Aorta (tissue), 5 donors: ENCODE results near the gene ANGPTL3. TPM values are rescaled to one million over a fixed set of nuclear protein-coding genes. Genes with fewer than 3 reads are reported as not detected.
"Not testable (repeated sequence)": the region's sequence is repeated elsewhere in the genome, so short reads cannot be mapped to it uniquely, and the experiment has no call there.

Source experiments
- ATAC-seq: fragments of 200-7000 bp; cut with Tn5 transposase; one replicate; pipeline ENCODE4 v1.9.1; 2022; ENCODE audit warnings: moderate library complexity; ENCODE audit not compliant: low FRiP score
- DNase-seq, 2 donors: peaks; one replicate each; pipeline ENCODE4 v3.0.0-alpha.2; 2020
- H3K27ac ChIP-seq, 2 donors: one replicate each; pipeline ENCODE4 v1.5.1; 2013; ENCODE audit warnings: low read length in 2 of 2, mild to moderate bottlenecking in 2 of 2, moderate library complexity in 2 of 2, control low read depth in 1 of 2, inconsistent platforms in 1 of 2, low read depth in 1 of 2
- H3K27me3 ChIP-seq, 2 donors: one replicate each; pipeline ENCODE4 v1.6.1; 2013; ENCODE audit warnings: control low read depth in 1 of 2, low read length in 1 of 2, mild to moderate bottlenecking in 1 of 2, moderate library complexity in 1 of 2; ENCODE audit not compliant: insufficient read depth in 2 of 2, control insufficient read depth in 1 of 2
- H3K36me3 ChIP-seq, 2 donors: one replicate each; pipeline ENCODE4 v1.6.1; 2013; ENCODE audit warnings: control low read depth in 1 of 2, low read length in 1 of 2, mild to moderate bottlenecking in 1 of 2; ENCODE audit not compliant: insufficient read depth in 2 of 2, control insufficient read depth in 1 of 2
- H3K4me1 ChIP-seq, 2 donors: one replicate each; pipeline ENCODE4 v1.6.1; 2013; ENCODE audit warnings: low read length in 2 of 2, control low read depth in 1 of 2, mild to moderate bottlenecking in 1 of 2, moderate library complexity in 1 of 2; ENCODE audit not compliant: insufficient read depth in 2 of 2, control insufficient read depth in 1 of 2
- H3K4me3 ChIP-seq, 2 donors: one replicate each; pipeline ENCODE4 v1.5.1; 2013; ENCODE audit warnings: low read length in 2 of 2, control low read depth in 1 of 2, mild to moderate bottlenecking in 1 of 2
- H3K9me3 ChIP-seq: one replicate; pipeline ENCODE4 v1.6.1; 2013; ENCODE audit warnings: mild to moderate bottlenecking, low read length; ENCODE audit not compliant: control insufficient read depth
- WGBS, 2 donors: extraction: QIAGEN DNeasy Blood & Tissue Kit; methylation state at CpG; one replicate each; pipeline ENCODE4 v1.1.7; 2013; 5-methylcytosine and 5-hydroxymethylcytosine counted together
- intact Hi-C, 2 donors: fragments of 100-400 bp; cut with DNase I; formaldehyde crosslinking; loops; one replicate each; pipeline versions ENCODE4 v1.14.2 to v1.15.0; 2022
- long read RNA-seq, 2 donors: library from polyadenylated mRNA; unstranded; transcript quantifications; one replicate each; pipeline ENCODE4 v2.0.0, GENCODE V29; 2020 to 2021
- polyA plus RNA-seq, 2 donors: library from polyadenylated mRNA; stranded (reverse); fragments of 200-250 nt; gene quantifications; one replicate each; pipeline ENCODE4 v1.2.3, GENCODE V29; 2013
- total RNA-seq, 2 donors: library from RNA; stranded (reverse); fragmentation: NEBNext Ultra II Directional; extraction: Animal tissue kit (Norgen Biotek cat#: 25700); gene quantifications; one replicate each; pipeline ENCODE4 v1.2.1, GENCODE V29; 2021
- donor health status: healthy with polysubstance abuse.
- donor health status: Bipolar disorder and iron deficiency.
- donor health status: DM: no; HTN: no; CAD: no.
- donor health status: DM: no; HTN: no; CAD: no.
- donor health status: DM: yes; HTN: yes; CAD: no.

Gene ANGPTL3
- total RNA-seq: not detected
- polyA plus RNA-seq: under 1 TPM in 1 of 2 donors, not detected in 1; 0.13 TPM
- long read RNA-seq, donor 1: 0 reads
- long read RNA-seq, donor 2: 0 reads

- no peaks in the 10 kb centered on the region for H3K27me3 ChIP-seq
- H3K4me3 ChIP-seq: no peak within 1 kb of the TSS
- no peaks in the 10 kb centered on the region for H3K4me1 ChIP-seq
- H3K27ac ChIP-seq: no peak within 1 kb of the TSS
- 63 to 68% methylated on average over 3 of the region's 3 CpGs for WGBS, 2 donors
- no peak for ATAC-seq
- no peak for DNase-seq
- no peaks in the 10 kb centered on the region for H3K36me3 ChIP-seq
- intact Hi-C loops: no loop called here
- H3K9me3 ChIP-seq: no peaks in the 10 kb centered on the region
Measured at GRCh38 chr1:62597281-62597680, at the start of gene ANGPTL3. Gene ANGPTL3, plus strand, starts transcription at chr1:62597520. Its CDS starts 47 bp downstream, at chr1:62597567.

GRCh38 chr1:62561306-62561705, 36.0 kb upstream of the ANGPTL3 start:
- no peak overlapping the region for H3K4me3 ChIP-seq
- H3K36me3 ChIP-seq: peaks cover 1 to 2% of the 10 kb centered on the region in 2 donors
- no peak overlapping the region for H3K27ac ChIP-seq
- ATAC-seq: no peak
- intact Hi-C loops: no loop called here
- no peaks in the 10 kb centered on the region for H3K27me3 ChIP-seq
- H3K9me3 ChIP-seq: no peaks in the 10 kb centered on the region
- DNase-seq: no peak
- peaks cover 0 to 7% of the 10 kb centered on the region in 2 donors for H3K4me1 ChIP-seq
- 97 to 98% methylated on average over 2 of the region's 2 CpGs for WGBS, 2 donors

GRCh38 chr1:62567182-62567581, 30.1 kb upstream of the ANGPTL3 start:
- DNase-seq, H3K36me3 ChIP-seq, ATAC-seq, H3K27ac ChIP-seq, H3K9me3 ChIP-seq, H3K27me3 ChIP-seq, intact Hi-C loops, H3K4me1 ChIP-seq, H3K4me3 ChIP-seq: not testable (repeated sequence)
- WGBS, 2 donors: 100% methylated on average over 1 of the region's 1 CpG

GRCh38 chr1:62567926-62568325, 29.4 kb upstream of the ANGPTL3 start:
- H3K4me1 ChIP-seq, H3K27me3 ChIP-seq, ATAC-seq, H3K36me3 ChIP-seq, DNase-seq, H3K4me3 ChIP-seq, H3K27ac ChIP-seq, H3K9me3 ChIP-seq, intact Hi-C loops: not testable (repeated sequence)
- WGBS, 2 donors: 93% methylated on average over 1 of the region's 1 CpG

GRCh38 chr1:62571517-62571916, 25.8 kb upstream of the ANGPTL3 start:
- H3K27ac ChIP-seq, H3K4me1 ChIP-seq, intact Hi-C loops, H3K4me3 ChIP-seq, H3K27me3 ChIP-seq, ATAC-seq, H3K36me3 ChIP-seq, DNase-seq, H3K9me3 ChIP-seq: not testable (repeated sequence)
- WGBS, 2 donors: 96% methylated on average over 4 of the region's 4 CpGs

GRCh38 chr1:62572476-62572875, 24.8 kb upstream of the ANGPTL3 start:
- intact Hi-C loops: no loop called here
- no peak for DNase-seq
- no peak overlapping the region for H3K27ac ChIP-seq
- peaks cover 0 to 5% of the 10 kb centered on the region in 2 donors for H3K36me3 ChIP-seq
- H3K27me3 ChIP-seq: no peaks in the 10 kb centered on the region
- H3K4me3 ChIP-seq: no peak overlapping the region
- ATAC-seq: no peak
- H3K9me3 ChIP-seq: no peaks in the 10 kb centered on the region
- H3K4me1 ChIP-seq: no peaks in the 10 kb centered on the region

- H3K4me1 ChIP-seq: no peaks in the 10 kb centered on the region
- 37 to 38% methylated on average over 2 of the region's 2 CpGs for WGBS, 2 donors
- no peak for ATAC-seq
- H3K36me3 ChIP-seq: peaks cover 0 to 5% of the 10 kb centered on the region in 2 donors
- no peaks in the 10 kb centered on the region for H3K27me3 ChIP-seq
- intact Hi-C loops: no loop called here
- no peak overlapping the region for H3K4me3 ChIP-seq
- DNase-seq: no peak
- no peaks in the 10 kb centered on the region for H3K9me3 ChIP-seq
- no peak overlapping the region for H3K27ac ChIP-seq
Measured at GRCh38 chr1:62573675-62574074, 23.6 kb upstream of the ANGPTL3 start.

- Histone ChIP-seq H3K27me3 (no peaks in the 10 kb centered on the region), H3K36me3 (no peaks in the 10 kb centered on the region), H3K4me3 (no peak overlapping the region), H3K4me1 (no peaks in the 10 kb centered on the region), H3K27ac (no peak overlapping the region), H3K9me3 (no peaks in the 10 kb centered on the region)
- no peak for DNase-seq
- intact Hi-C loops: no loop called here
- ATAC-seq: no peak
- WGBS, 2 donors: 29 to 37% methylated on average over 1 of the region's 1 CpG
Measured at GRCh38 chr1:62585469-62586155, 11.7 kb upstream of the ANGPTL3 start.

- no peaks in the 10 kb centered on the region for H3K4me1 ChIP-seq
- ATAC-seq (no peak), DNase-seq (no peak)
- H3K36me3 ChIP-seq: no peaks in the 10 kb centered on the region
- H3K27me3 ChIP-seq: no peaks in the 10 kb centered on the region
- no peak overlapping the region for H3K27ac ChIP-seq
- no peak overlapping the region for H3K4me3 ChIP-seq
- no peaks in the 10 kb centered on the region for H3K9me3 ChIP-seq
- intact Hi-C loops: no loop called here
Measured at GRCh38 chr1:62588000-62588399, 9.3 kb upstream of the ANGPTL3 start.
